PFSK-1 (cell line): ENCODE results near the gene TMEM169.

Experiments used
- POLR2AphosphoS5 ChIP-seq: IDR thresholded peaks from 2 replicates; pipeline ENCODE4 v1.6.1; 2012; ENCODE audit warnings: low read depth, mild to moderate bottlenecking, control low read depth, low read length, moderate library complexity
- SIN3A ChIP-seq: IDR thresholded peaks from 2 replicates; pipeline ENCODE4 v1.6.1; 2012; ENCODE audit warnings: mild to moderate bottlenecking, low read length, moderate library complexity, borderline replicate concordance; ENCODE audit not compliant: insufficient read depth
- TAF1 ChIP-seq: IDR thresholded peaks from 2 replicates; pipeline ENCODE4 v1.6.1; 2012; ENCODE audit warnings: low read length, control low read depth, borderline replicate concordance; ENCODE audit not compliant: insufficient read depth
- TF ChIP-seq, protein P1 (sequence below), 2 experiments: IDR thresholded peaks; 2 replicates each; pipeline versions ENCODE4 v1.6.1 to v1.8.0; 2011 to 2012; ENCODE audit warnings: low read depth in 2 of 2, low read length in 2 of 2, control low read depth in 1 of 2, inconsistent platforms in 1 of 2, mild to moderate bottlenecking in 1 of 2, moderate library complexity in 1 of 2; ENCODE audit not compliant: insufficient read depth in 1 of 2

DNA sequence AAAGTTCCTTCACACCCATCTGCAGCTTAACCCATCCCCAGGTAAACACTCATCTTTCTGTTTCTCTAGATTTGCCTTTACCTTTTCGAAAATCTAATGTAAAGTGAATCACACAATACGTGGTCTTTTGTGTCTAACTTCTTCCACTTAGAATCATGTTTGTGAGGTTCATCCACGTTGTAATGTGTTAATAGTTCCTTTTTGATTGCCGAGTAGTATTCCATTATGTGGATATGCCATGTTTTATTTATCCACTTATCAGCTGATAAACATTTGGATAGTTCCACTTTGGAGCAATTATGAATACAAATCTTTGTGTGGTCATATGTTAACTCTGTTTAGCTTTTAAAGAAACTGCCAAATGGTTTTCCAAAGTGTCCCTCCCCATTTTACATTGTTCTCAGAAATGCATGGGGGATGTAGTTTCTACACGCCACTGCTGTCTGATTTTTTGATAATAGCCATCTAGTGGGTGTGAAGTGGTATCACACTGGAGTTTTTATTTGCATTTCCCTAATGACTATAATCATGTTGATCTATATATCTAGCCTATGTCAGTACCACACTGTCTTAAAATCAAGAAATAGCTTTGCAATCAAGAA lies 22.4 kb upstream of the TMEM169 start:
- no peak for TF ChIP-seq POLR2AphosphoS5
- TF ChIP-seq TAF1: no peak
- TF ChIP-seq, protein P1, sequence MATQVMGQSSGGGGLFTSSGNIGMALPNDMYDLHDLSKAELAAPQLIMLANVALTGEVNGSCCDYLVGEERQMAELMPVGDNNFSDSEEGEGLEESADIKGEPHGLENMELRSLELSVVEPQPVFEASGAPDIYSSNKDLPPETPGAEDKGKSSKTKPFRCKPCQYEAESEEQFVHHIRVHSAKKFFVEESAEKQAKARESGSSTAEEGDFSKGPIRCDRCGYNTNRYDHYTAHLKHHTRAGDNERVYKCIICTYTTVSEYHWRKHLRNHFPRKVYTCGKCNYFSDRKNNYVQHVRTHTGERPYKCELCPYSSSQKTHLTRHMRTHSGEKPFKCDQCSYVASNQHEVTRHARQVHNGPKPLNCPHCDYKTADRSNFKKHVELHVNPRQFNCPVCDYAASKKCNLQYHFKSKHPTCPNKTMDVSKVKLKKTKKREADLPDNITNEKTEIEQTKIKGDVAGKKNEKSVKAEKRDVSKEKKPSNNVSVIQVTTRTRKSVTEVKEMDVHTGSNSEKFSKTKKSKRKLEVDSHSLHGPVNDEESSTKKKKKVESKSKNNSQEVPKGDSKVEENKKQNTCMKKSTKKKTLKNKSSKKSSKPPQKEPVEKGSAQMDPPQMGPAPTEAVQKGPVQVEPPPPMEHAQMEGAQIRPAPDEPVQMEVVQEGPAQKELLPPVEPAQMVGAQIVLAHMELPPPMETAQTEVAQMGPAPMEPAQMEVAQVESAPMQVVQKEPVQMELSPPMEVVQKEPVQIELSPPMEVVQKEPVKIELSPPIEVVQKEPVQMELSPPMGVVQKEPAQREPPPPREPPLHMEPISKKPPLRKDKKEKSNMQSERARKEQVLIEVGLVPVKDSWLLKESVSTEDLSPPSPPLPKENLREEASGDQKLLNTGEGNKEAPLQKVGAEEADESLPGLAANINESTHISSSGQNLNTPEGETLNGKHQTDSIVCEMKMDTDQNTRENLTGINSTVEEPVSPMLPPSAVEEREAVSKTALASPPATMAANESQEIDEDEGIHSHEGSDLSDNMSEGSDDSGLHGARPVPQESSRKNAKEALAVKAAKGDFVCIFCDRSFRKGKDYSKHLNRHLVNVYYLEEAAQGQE (IDR thresholded peaks at IDR 0.05; ENCODE audit: insufficient read depth in 1 of 2, low read depth in 2 of 2, low read length in 2 of 2): no peak
- TF ChIP-seq SIN3A: no peak
